ENCODE measurements around the gene TM9SF1. TPM values are rescaled to one million over a fixed set of nuclear protein-coding genes. Genes with fewer than 3 reads are reported as not detected.

The TM9SF1 gene
- total RNA-seq, 1 donor from 2014 or later = 58.4 TPM

Other genes starting within 250 kb of the TM9SF1 start
- gene DHRS4, start 241.7 kb downstream of the TM9SF1 start, total RNA-seq = 37.0 and 52.1 TPM in 2 replicates
- 9.2 and 18.4 TPM in 2 replicates for gene DHRS4L2, start 206.5 kb downstream of the TM9SF1 start, total RNA-seq
- gene CARMIL3, start 143.4 kb downstream of the TM9SF1 start, total RNA-seq = under 0.01 TPM in 1 of 2 replicates, not detected in the other
- gene CPNE6, start 123.9 kb downstream of the TM9SF1 start, total RNA-seq = not detected in 2 replicates
- 8.6 and 10.2 TPM in 2 replicates for gene PCK2, start 101.1 kb downstream of the TM9SF1 start, total RNA-seq
- gene DCAF11, start 80.7 kb downstream of the TM9SF1 start, total RNA-seq = 63.2 and 68.4 TPM in 2 replicates
- 0.75 and 0.79 TPM in 2 replicates for gene NRL, start 80.5 kb downstream of the TM9SF1 start, total RNA-seq
- gene FITM1, start 64.8 kb downstream of the TM9SF1 start, total RNA-seq = 0.13 and 0.19 TPM in 2 replicates
- 97.5 and 122 TPM in 2 replicates for gene PSME1, start 59.2 kb downstream of the TM9SF1 start, total RNA-seq
- gene EMC9, start 53.9 kb downstream of the TM9SF1 start, total RNA-seq = 19.2 and 29.5 TPM in 2 replicates
- gene PSME2, start 48.8 kb downstream of the TM9SF1 start, total RNA-seq = 114 and 116 TPM in 2 replicates
- 31.8 and 33.7 TPM in 2 replicates for gene RNF31, start 47.9 kb downstream of the TM9SF1 start, total RNA-seq
- gene IRF9, start 34.2 kb downstream of the TM9SF1 start, total RNA-seq = 102 and 108 TPM in 2 replicates
- gene REC8, start 23.4 kb downstream of the TM9SF1 start, total RNA-seq = 0.66 and 1.4 TPM in 2 replicates
- 32.3 and 46.9 TPM in 2 replicates for gene IPO4, start 6.6 kb downstream of the TM9SF1 start, total RNA-seq
- gene TSSK4, start 10.3 kb upstream of the TM9SF1 start, total RNA-seq = 0.19 TPM in 1 of 2 replicates, not detected in the other
- 25.6 and 31.3 TPM in 2 replicates for gene CHMP4A, start 18.0 kb upstream of the TM9SF1 start, total RNA-seq
- gene MDP1, start 20.6 kb upstream of the TM9SF1 start, total RNA-seq = 17.4 and 21.1 TPM in 2 replicates
- 300 and 324 TPM in 2 replicates for gene NEDD8, start 36.9 kb upstream of the TM9SF1 start, total RNA-seq
- gene GMPR2, start 37.5 kb upstream of the TM9SF1 start, total RNA-seq = 93.1 and 102 TPM in 2 replicates
- gene TINF2, start 47.2 kb upstream of the TM9SF1 start, total RNA-seq = 51.5 and 55.1 TPM in 2 replicates
- 0.25 and 0.40 TPM in 2 replicates for gene TGM1, start 67.7 kb upstream of the TM9SF1 start, total RNA-seq
- 20.0 and 21.7 TPM in 2 replicates for gene RABGGTA, start 76.2 kb upstream of the TM9SF1 start, total RNA-seq
- 14.5 and 20.0 TPM in 2 replicates for gene DHRS1, start 104.3 kb upstream of the TM9SF1 start, total RNA-seq
- gene NOP9, start 104.4 kb upstream of the TM9SF1 start, total RNA-seq = 16.8 and 22.3 TPM in 2 replicates
- gene CIDEB, start 112.5 kb upstream of the TM9SF1 start, total RNA-seq = 0.68 and 1.1 TPM in 2 replicates
- 2.0 and 2.6 TPM in 2 replicates for gene LTB4R2, start 114.7 kb upstream of the TM9SF1 start, total RNA-seq
- 0.75 and 1.1 TPM in 2 replicates for gene LTB4R, start 116.1 kb upstream of the TM9SF1 start, total RNA-seq
- 2.6 and 2.9 TPM in 2 replicates for gene ADCY4, start 139.6 kb upstream of the TM9SF1 start, total RNA-seq
- 0.19 and 0.40 TPM in 2 replicates for gene RIPK3, start 144.6 kb upstream of the TM9SF1 start, total RNA-seq
- gene NFATC4, start 172.7 kb upstream of the TM9SF1 start, total RNA-seq = 32.8 and 34.5 TPM in 2 replicates
- 4.1 and 6.5 TPM in 2 replicates for gene NYNRIN, start 203.6 kb upstream of the TM9SF1 start, total RNA-seq
- 3.0 and 4.5 TPM in 2 replicates for gene CBLN3, start 234.2 kb upstream of the TM9SF1 start, total RNA-seq
- gene KHNYN, start 234.5 kb upstream of the TM9SF1 start, total RNA-seq = 48.1 and 48.2 TPM in 2 replicates
- gene SDR39U1, start 247.3 kb upstream of the TM9SF1 start, total RNA-seq = 10.1 and 15.1 TPM in 2 replicates

Data from aortic smooth muscle cell (primary cell).